ENCODE measurements around the gene MAP3K1.

Gene MAP3K1

GRCh38 chr5:56833325-56833724 lies 18.0 kb downstream of the MAP3K1 start:
- TF ChIP-seq CTCF (IDR thresholded peaks at IDR 0.05; ENCODE audit: low read depth, low read length, missing control alignments): no peak
- no peak for DNase-seq (ENCODE audit: low read depth)
- no peak overlapping the region for H3K4me3 ChIP-seq (ENCODE audit: low read depth, low read length)

GRCh38 chr5:56837381-56837780 lies 22.0 kb downstream of the MAP3K1 start:
- H3K4me3 ChIP-seq (ENCODE audit: low read depth, low read length): no peak overlapping the region
- TF ChIP-seq CTCF (IDR thresholded peaks at IDR 0.05; ENCODE audit: low read depth, low read length, missing control alignments): no peak
- DNase-seq (ENCODE audit: low read depth): no peak

GRCh38 chr5:56837956-56838355 lies 22.6 kb downstream of the MAP3K1 start:
- DNase-seq (ENCODE audit: low read depth): no peak
- TF ChIP-seq CTCF (IDR thresholded peaks at IDR 0.05; ENCODE audit: low read depth, low read length, missing control alignments): no peak
- no peak overlapping the region for H3K4me3 ChIP-seq (ENCODE audit: low read depth, low read length)

GRCh38 chr5:56838409-56839039 lies 23.2 kb downstream of the MAP3K1 start:
- TF ChIP-seq CTCF (IDR thresholded peaks at IDR 0.05; ENCODE audit: low read depth, low read length, missing control alignments): peak; percentile 46
- H3K4me3 ChIP-seq (ENCODE audit: low read depth, low read length): no peak overlapping the region
- no peak for DNase-seq (ENCODE audit: low read depth)

- no peak for TF ChIP-seq CTCF (IDR thresholded peaks at IDR 0.05; ENCODE audit: low read depth, low read length, missing control alignments)
- H3K4me3 ChIP-seq (ENCODE audit: low read depth, low read length): no peak overlapping the region
- no peak for DNase-seq (ENCODE audit: low read depth)
Measured at GRCh38 chr5:56839062-56839461, 23.7 kb downstream of the MAP3K1 start.

- TF ChIP-seq CTCF (IDR thresholded peaks at IDR 0.05; ENCODE audit: low read depth, low read length, missing control alignments): no peak
- H3K4me3 ChIP-seq (ENCODE audit: low read depth, low read length): no peak overlapping the region
- no peak for DNase-seq (ENCODE audit: low read depth)
Measured at GRCh38 chr5:56840597-56840996, 25.2 kb downstream of the MAP3K1 start.

- H3K4me3 ChIP-seq (ENCODE audit: low read depth, low read length): no peak overlapping the region
- DNase-seq (ENCODE audit: low read depth): no peak
Measured at GRCh38 chr5:56845277-56845676, 29.9 kb downstream of the MAP3K1 start.

More at GRCh38 chr5:56845277-56845676, 29.9 kb downstream of the MAP3K1 start:
- no peak for TF ChIP-seq CTCF (IDR thresholded peaks at IDR 0.05; ENCODE audit: low read depth, low read length, missing control alignments)

Data from GM12864 (cell line).